Activated naive CD8-positive, alpha-beta T cell treated with anti-CD3 and anti-CD28 coated beads for 36 hours (primary cell): ENCODE data around the gene MVK. TPM values are rescaled to one million over a fixed set of nuclear protein-coding genes. Genes with fewer than 3 reads are reported as not detected.

Source experiments
- DNase-seq: peaks from one replicate; pipeline ENCODE4 v3.0.0; 2021
- H3K27ac Mint-ChIP-seq: one replicate; pipeline ENCODE4 v1.8.0; 2022; ENCODE audit warnings: mild to moderate bottlenecking, moderate library complexity, mixed read lengths
- H3K27me3 Mint-ChIP-seq: one replicate; pipeline ENCODE4 v1.8.0; 2022; ENCODE audit warnings: mild to moderate bottlenecking, mixed read lengths
- H3K36me3 Mint-ChIP-seq: one replicate; pipeline ENCODE4 v1.8.0; 2021; ENCODE audit warnings: mild to moderate bottlenecking, mixed read lengths
- H3K4me1 Mint-ChIP-seq: one replicate; pipeline ENCODE4 v1.8.0; 2021; ENCODE audit warnings: mixed read lengths
- H3K4me3 Mint-ChIP-seq: one replicate; pipeline ENCODE4 v1.8.0; 2022; ENCODE audit warnings: mild to moderate bottlenecking, moderate library complexity, mixed read lengths
- H3K9me3 Mint-ChIP-seq: one replicate; pipeline ENCODE4 v1.8.0; 2022; ENCODE audit warnings: mixed read lengths
- total RNA-seq, 2 experiments: library from RNA; stranded (reverse); gene quantifications; one replicate each; pipeline ENCODE4 v1.2.3, GENCODE V29; 2021

The MVK gene
- 10 to 100 TPM; 17.9 to 20.5 TPM for total RNA-seq

GRCh38 chr12:109573029-109573913 lies at the start of gene MVK, which contains the start of gene MMAB:
Gene MVK (plus strand): TSS chr12:109573794. CDS start chr12:109574823, 1,029 bp downstream.
Gene MMAB (minus strand): TSS chr12:109573504. CDS start chr12:109573480, 24 bp downstream.
- H3K4me1 Mint-ChIP-seq, result peaks cover 28% of the 10 kb centered on the region
- peak within 1 kb of the TSS; percentile 96 for H3K27ac Mint-ChIP-seq
- no peaks in the 10 kb centered on the region for H3K27me3 Mint-ChIP-seq
- peaks cover 17% of the 10 kb centered on the region for H3K36me3 Mint-ChIP-seq
- peak within 1 kb of the TSS; percentile 84 for H3K4me3 Mint-ChIP-seq
- DNase-seq, result peak; percentile 97
- H3K9me3 Mint-ChIP-seq, result no peaks in the 10 kb centered on the region

DNA sequence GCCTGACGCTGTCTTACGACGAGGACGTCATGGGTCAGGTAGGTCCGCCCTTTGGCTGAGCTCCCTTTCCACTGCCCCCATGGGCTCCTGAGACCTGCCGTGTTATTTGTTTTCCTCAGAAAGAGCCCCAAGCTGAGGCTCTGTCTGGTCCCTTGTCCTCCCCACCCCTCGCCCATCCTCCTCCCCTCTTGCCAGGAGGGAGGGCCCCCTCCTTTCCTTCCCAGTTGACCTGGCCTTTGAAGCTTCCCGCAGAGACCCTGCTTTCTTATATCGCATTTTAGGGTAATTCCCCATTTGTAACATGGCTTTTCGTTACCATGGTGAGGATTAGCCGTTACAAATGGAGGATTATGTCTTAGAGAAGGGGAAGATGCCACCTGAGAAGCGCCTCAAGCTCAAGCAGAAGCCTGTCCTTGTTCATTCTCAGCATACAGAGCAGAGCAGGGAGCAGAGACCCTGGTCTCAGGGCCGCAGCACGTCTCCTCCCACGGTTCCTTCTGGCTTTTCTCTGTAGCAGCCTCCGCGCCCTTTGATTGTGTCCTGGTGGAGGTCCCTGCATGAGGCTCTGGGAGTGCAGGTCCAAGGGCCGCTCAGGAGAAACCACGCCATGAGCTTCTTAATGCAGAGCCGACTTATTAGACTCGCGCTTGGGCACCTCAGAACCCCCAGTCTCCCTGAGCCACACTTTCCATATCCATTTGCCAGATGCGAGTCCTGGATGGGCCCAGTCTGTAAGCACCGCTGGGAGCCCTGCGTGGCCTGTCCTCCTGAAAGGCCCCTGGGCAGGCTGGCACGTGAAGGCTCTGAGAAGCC lies 48.9 kb upstream of the MVK start:
- Mint-ChIP-seq H3K36me3 (peaks cover 2% of the 10 kb centered on the region), H3K9me3 (no peaks in the 10 kb centered on the region), H3K4me1 (no peaks in the 10 kb centered on the region), H3K27ac (no peak overlapping the region), H3K4me3 (no peak overlapping the region), H3K27me3 (no peaks in the 10 kb centered on the region)
- DNase-seq, result no peak

DNA sequence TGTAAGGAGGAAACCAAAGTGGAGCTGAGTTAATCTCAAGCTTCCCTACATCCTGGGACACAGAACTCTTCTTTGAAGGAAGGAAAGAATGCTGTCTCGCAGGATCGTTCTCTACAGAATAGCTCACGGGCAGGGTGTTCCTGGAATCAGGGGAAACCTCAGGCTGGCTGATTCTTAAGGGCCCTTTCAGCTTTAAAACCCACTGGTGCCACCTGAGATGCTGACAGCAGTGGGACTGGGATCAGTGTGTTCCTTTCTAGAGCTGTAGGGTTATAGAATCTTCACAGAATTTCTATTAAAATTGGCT lies 48.4 kb upstream of the MVK start:
- no peak overlapping the region for H3K27ac Mint-ChIP-seq
- H3K9me3 Mint-ChIP-seq, result no peaks in the 10 kb centered on the region
- no peak overlapping the region for H3K4me3 Mint-ChIP-seq

GRCh38 chr12:109527489-109528123 lies 46.0 kb upstream of the MVK start:
- no peak overlapping the region for H3K4me3 Mint-ChIP-seq
- DNase-seq, result no peak
- H3K9me3 Mint-ChIP-seq, result no peaks in the 10 kb centered on the region
- peaks cover 2% of the 10 kb centered on the region for H3K36me3 Mint-ChIP-seq
- H3K27ac Mint-ChIP-seq, result no peak overlapping the region
- no peaks in the 10 kb centered on the region for H3K27me3 Mint-ChIP-seq
- H3K4me1 Mint-ChIP-seq, result no peaks in the 10 kb centered on the region

More for the DNA sequence above, 48.4 kb upstream of the MVK start:
- peaks cover 2% of the 10 kb centered on the region for H3K36me3 Mint-ChIP-seq
- no peak for DNase-seq
- H3K27me3 Mint-ChIP-seq, result no peaks in the 10 kb centered on the region
- no peaks in the 10 kb centered on the region for H3K4me1 Mint-ChIP-seq

DNA sequence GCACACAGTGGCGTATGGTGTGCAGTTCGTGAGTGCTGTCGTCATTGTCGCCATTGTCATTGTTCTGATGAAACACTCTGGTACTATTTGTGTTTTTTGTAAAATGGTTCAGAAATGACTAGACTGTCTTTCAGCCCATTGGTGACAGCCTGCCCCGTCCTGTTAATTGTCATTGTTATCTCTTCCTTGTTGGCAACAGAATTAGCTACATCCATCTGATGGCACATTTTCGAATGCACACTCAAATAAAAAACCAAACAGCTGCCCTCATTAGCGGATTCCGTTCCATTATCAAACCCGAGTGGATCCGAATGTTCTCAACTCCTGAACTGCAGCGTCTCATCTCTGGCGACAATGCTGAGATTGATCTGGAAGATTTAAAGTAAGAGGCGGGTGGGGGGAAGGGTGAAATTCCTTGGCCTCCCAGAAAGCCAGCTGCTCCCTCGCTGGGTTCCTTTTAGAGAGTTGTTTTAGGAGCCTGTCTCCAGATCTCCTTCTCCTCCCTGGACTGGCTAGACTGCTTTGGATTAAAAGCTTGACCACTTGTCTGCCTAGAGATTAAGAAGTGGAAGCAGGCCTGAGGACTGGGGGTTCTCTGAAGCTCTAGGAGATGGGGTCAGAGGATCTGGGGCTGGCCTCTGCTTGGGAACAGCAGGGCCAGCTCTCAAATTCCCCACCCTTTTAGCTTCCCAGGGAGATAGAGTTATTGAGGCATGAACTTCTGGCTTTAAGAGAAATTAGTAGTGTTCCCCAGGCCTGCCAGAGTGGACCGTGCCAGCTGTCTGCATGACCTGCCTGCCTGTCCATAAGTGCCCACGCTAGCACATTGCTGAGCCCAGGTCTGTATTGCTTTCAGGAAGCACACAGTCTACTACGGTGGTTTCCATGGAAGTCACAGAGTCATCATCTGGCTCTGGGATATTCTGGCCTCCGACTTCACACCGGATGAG lies 43.6 kb upstream of the MVK start:
- H3K27ac Mint-ChIP-seq, result no peak overlapping the region
- no peaks in the 10 kb centered on the region for H3K27me3 Mint-ChIP-seq
- no peak overlapping the region for H3K4me3 Mint-ChIP-seq
- H3K4me1 Mint-ChIP-seq, result no peaks in the 10 kb centered on the region
- no peak for DNase-seq
- no peaks in the 10 kb centered on the region for H3K9me3 Mint-ChIP-seq
- no peaks in the 10 kb centered on the region for H3K36me3 Mint-ChIP-seq

DNA sequence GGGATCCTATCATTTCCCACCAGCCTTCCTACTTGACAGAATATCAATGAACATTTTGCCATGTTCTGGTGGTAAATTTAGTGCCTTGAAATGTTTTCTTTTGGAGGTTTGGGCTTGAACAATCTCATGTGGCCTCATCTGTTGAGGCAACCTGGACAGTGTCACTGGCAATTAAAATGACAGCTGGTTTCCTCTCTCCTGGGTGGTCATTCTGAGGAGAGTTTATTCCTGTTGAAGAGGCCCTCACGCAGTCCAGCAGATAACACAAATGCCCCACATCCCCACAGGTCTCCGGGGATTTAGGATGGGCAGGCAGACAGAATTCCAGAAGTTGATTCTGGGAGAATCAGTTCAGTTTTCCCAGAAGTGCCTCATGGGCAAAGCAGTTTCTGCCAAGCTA lies 42.2 kb upstream of the MVK start:
- Mint-ChIP-seq H3K4me3 (no peak overlapping the region), H3K4me1 (no peaks in the 10 kb centered on the region), H3K27me3 (no peaks in the 10 kb centered on the region), H3K27ac (no peak overlapping the region), H3K36me3 (no peaks in the 10 kb centered on the region), H3K9me3 (no peaks in the 10 kb centered on the region)
- DNase-seq, result no peak

DNA sequence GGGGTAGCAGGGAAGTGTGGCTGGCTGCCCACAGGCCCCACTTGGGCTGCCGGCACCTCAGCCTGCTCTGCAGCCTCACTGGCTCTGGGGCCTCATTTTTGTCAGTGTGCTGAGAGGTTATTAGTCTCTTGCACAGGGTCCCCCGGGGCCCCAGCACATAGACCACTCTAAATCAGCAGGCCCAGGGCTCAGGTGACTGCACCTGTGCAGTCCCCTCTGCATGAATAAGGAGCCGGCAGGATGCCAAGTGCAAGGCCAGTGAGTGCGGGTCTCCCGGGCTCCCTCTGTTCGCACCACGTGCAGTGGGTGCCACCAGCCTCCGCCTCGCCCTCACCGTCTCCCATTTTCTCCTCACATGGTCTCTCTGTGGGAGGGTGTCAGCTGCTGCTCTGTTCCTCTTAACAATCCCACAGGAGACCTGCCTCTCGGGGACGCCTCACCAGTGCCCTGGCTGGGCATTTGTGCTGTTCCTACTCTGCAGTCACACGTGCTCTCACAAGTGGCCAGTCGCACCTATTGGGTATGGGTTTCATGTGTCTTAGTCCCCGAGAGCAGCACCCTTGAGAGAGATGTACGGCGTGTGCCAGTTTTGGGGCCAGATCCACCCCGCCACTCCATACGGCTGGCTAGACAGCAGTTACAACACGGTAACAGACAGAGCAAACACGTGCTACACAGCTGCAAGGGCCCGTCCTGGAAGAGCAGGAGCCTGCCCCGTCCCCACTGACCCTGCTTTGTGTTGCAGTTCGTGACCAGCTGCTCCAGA lies 40.7 kb upstream of the MVK start:
- no peak for DNase-seq
- no peak overlapping the region for H3K4me3 Mint-ChIP-seq
- H3K27ac Mint-ChIP-seq, result no peak overlapping the region
- no peaks in the 10 kb centered on the region for H3K27me3 Mint-ChIP-seq
- H3K4me1 Mint-ChIP-seq, result no peaks in the 10 kb centered on the region
- H3K36me3 Mint-ChIP-seq, result no peaks in the 10 kb centered on the region
- H3K9me3 Mint-ChIP-seq, result no peaks in the 10 kb centered on the region

- DNase-seq, result no peak
- Mint-ChIP-seq H3K4me1 (no peaks in the 10 kb centered on the region), H3K27me3 (no peaks in the 10 kb centered on the region), H3K4me3 (no peak overlapping the region), H3K27ac (no peak overlapping the region), H3K9me3 (no peaks in the 10 kb centered on the region), H3K36me3 (no peaks in the 10 kb centered on the region)
Observed at GRCh38 chr12:109533487-109533740, 40.2 kb upstream of the MVK start.

DNA sequence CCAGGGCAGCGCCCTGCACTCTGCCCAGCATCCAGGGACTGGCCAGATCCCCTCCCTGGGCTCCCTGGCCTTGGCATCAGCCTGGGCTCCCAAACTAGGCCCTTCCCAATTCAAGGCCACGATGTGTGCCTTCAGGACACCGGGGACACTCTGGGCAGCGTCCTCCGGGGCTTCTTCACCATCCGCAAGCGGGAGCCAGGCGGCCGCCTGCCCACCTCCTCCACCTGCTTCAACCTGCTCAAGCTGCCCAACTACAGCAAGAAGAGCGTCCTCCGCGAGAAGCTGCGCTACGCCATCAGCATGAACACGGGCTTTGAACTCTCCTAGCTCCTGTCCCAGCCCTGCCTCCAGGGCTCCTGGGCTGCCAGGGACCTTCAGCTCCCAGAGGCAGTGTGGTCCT lies 39.1 kb upstream of the MVK start:
- Mint-ChIP-seq H3K9me3 (no peaks in the 10 kb centered on the region), H3K27ac (no peak overlapping the region), H3K36me3 (no peaks in the 10 kb centered on the region), H3K4me1 (no peaks in the 10 kb centered on the region), H3K4me3 (no peak overlapping the region), H3K27me3 (no peaks in the 10 kb centered on the region)
- DNase-seq, result no peak

DNA sequence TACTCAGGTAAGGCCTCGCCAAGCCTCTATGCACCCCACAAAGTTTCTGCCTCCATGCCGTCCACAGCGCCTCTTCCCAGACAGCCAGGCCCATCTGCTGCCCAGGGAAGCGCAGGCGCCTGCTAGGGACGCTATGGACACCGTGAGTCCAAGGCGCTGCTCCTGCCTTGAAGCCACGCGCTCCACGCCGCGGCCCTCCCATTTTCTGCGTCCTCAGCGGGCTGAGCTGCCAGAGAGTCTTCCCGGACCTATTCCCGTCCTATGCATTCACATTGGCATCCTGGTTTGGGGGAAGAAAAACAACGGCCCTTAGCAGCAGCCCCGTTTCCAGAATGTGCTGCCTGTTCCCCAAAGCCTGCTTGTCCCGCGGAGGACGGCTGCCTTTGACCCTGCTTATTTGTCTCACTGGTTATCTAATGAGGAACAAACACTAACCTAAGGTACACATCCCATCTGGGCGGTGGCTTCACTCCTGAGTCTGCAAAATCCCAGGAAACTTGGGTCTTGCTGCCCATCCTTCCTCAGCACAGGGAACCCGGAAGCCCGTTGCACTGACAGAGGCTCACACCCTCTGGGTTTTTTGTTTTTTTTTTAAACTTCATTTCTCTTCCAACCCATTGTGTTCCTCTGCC lies 38.2 kb upstream of the MVK start:
- Mint-ChIP-seq H3K27ac (no peak overlapping the region), H3K27me3 (no peaks in the 10 kb centered on the region), H3K4me1 (no peaks in the 10 kb centered on the region)

GRCh38 chr12:109535863-109536250 lies 37.7 kb upstream of the MVK start:
- DNase-seq, result no peak
- no peak overlapping the region for H3K4me3 Mint-ChIP-seq
- H3K36me3 Mint-ChIP-seq, result no peaks in the 10 kb centered on the region
- H3K27me3 Mint-ChIP-seq, result no peaks in the 10 kb centered on the region
- H3K4me1 Mint-ChIP-seq, result no peaks in the 10 kb centered on the region
- no peak overlapping the region for H3K27ac Mint-ChIP-seq
- no peaks in the 10 kb centered on the region for H3K9me3 Mint-ChIP-seq

More for the DNA sequence above, 38.2 kb upstream of the MVK start:
- DNase-seq, result no peak
- Mint-ChIP-seq H3K36me3 (no peaks in the 10 kb centered on the region), H3K9me3 (no peaks in the 10 kb centered on the region), H3K4me3 (no peak overlapping the region)

GRCh38 chr12:109537136-109537535 lies 36.5 kb upstream of the MVK start:
- Mint-ChIP-seq H3K4me1 (no peaks in the 10 kb centered on the region), H3K27me3 (no peaks in the 10 kb centered on the region), H3K27ac (no peak overlapping the region), H3K4me3 (no peak overlapping the region), H3K9me3 (no peaks in the 10 kb centered on the region), H3K36me3 (no peaks in the 10 kb centered on the region)
- DNase-seq, result no peak

GRCh38 chr12:109538191-109538863 lies 35.3 kb upstream of the MVK start:
- no peak for DNase-seq

More at GRCh38 chr12:109538191-109538863, 35.3 kb upstream of the MVK start:
- Mint-ChIP-seq H3K4me1 (no peaks in the 10 kb centered on the region), H3K27ac (no peak overlapping the region), H3K9me3 (no peaks in the 10 kb centered on the region), H3K36me3 (no peaks in the 10 kb centered on the region), H3K4me3 (no peak overlapping the region), H3K27me3 (no peaks in the 10 kb centered on the region)
